ENCODE results near the gene ITPRID2.

ITPRID2 gene

GRCh38 chr2:181859803-181860202, 31.7 kb upstream of the ITPRID2 start:
- H3K27ac Mint-ChIP-seq: no peak overlapping the region
- H3K27me3 Mint-ChIP-seq (ENCODE audit: low read depth): peaks cover 22% of the 10 kb centered on the region
- no peak for DNase-seq (ENCODE audit: low spot score)
- no peak overlapping the region for H3K4me3 Mint-ChIP-seq
- no peaks in the 10 kb centered on the region for H3K9me3 Mint-ChIP-seq
- no peaks in the 10 kb centered on the region for H3K4me1 Mint-ChIP-seq (ENCODE audit: low read depth)
- no peaks in the 10 kb centered on the region for H3K36me3 Mint-ChIP-seq (ENCODE audit: low read depth)

DNA sequence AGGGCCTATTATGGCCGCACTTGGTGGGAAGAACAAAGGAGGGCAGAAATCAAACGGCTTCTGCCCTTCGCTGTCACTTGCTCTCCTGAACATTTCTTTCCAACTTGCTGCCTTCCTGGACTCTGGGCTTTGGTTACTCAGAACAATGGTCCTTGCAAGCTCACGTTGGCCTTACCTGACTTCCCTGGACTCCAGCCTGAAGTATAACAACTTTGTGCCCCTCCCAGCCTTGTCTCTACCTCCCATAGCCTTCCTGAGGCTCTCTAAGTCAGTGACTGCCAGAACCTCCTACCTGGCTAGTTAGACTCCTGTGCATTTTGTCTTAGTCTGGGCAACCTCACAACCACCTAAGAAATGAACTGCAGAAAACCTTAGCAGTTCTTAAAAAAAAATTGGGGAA, 30.2 kb upstream of the ITPRID2 start:
- Mint-ChIP-seq H3K27me3 (ENCODE audit: low read depth) (peaks cover 24% of the 10 kb centered on the region), H3K27ac (no peak overlapping the region), H3K4me1 (ENCODE audit: low read depth) (no peaks in the 10 kb centered on the region), H3K4me3 (no peak overlapping the region), H3K36me3 (ENCODE audit: low read depth) (no peaks in the 10 kb centered on the region), H3K9me3 (no peaks in the 10 kb centered on the region)
- no peak for DNase-seq (ENCODE audit: low spot score)

DNA sequence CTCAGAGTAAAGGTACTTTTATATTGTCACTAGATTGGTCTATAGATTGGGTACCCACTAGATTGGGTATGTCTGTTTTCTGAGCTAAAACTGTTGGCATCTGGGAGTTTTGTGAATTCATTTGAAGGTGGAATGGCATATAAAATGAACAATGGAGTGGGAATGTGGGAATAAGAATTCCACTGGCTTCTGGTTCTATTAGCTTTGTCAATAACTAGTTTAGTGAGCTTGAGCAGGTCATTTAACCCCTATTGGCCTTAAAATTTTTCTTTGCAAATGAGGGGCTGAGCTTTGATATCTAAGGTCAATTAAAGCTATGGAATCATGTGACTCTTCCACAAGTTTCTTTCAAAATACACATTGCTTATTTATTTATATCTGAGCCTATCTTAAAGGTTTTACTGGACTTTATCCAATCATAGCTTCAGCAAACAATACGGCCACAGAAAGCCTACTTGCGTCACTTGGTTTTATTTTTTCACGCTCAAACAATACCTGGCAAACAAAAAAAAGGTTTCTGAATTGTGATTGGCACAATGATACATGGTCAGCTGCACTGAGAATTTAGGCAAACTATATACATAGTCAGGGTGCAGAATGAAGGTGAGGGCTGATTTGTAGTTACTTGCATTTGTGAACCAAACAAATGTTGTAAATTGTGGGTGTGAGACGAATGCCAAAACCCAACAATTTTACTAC, 28.8 kb upstream of the ITPRID2 start:
- H3K36me3 Mint-ChIP-seq (ENCODE audit: low read depth): no peaks in the 10 kb centered on the region
- DNase-seq (ENCODE audit: low spot score): no peak
- H3K27me3 Mint-ChIP-seq (ENCODE audit: low read depth): peaks cover 27% of the 10 kb centered on the region
- no peaks in the 10 kb centered on the region for H3K4me1 Mint-ChIP-seq (ENCODE audit: low read depth)
- H3K4me3 Mint-ChIP-seq: no peak overlapping the region
- no peaks in the 10 kb centered on the region for H3K9me3 Mint-ChIP-seq
- H3K27ac Mint-ChIP-seq: no peak overlapping the region

- H3K4me3 Mint-ChIP-seq: no peak overlapping the region
- no peaks in the 10 kb centered on the region for H3K4me1 Mint-ChIP-seq (ENCODE audit: low read depth)
- no peak overlapping the region for H3K27ac Mint-ChIP-seq
- H3K27me3 Mint-ChIP-seq (ENCODE audit: low read depth): peaks cover 13% of the 10 kb centered on the region
- no peak for DNase-seq (ENCODE audit: low spot score)
- H3K9me3 Mint-ChIP-seq: no peaks in the 10 kb centered on the region
- no peaks in the 10 kb centered on the region for H3K36me3 Mint-ChIP-seq (ENCODE audit: low read depth)
Measured at GRCh38 chr2:181872178-181872577, 19.4 kb upstream of the ITPRID2 start.

DNA sequence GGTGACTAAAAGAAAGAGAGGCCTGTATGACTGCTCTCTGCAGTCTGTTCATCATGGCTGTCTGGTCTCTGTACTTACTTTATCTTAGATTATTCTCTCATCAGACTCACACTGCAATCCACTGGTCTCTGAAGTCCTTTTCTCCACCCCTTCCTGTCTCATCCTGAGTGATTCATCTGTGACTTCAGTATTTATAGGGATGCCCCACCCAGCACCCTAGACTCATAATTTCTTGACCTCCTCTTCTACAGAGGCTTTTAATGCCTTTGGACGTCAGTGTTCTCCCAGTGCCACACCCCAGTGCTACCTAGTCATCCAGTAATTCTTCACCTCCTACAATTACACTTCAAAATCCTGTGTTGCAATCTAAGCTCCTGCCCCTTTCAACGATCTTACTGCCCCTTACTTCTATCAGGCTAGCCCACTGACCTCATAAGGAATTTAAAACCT, 14.9 kb upstream of the ITPRID2 start:
- DNase-seq (ENCODE audit: low spot score): no peak
- Mint-ChIP-seq H3K27me3 (ENCODE audit: low read depth) (peaks cover 18% of the 10 kb centered on the region), H3K27ac (no peak overlapping the region), H3K4me3 (no peak overlapping the region), H3K36me3 (ENCODE audit: low read depth) (no peaks in the 10 kb centered on the region), H3K9me3 (no peaks in the 10 kb centered on the region), H3K4me1 (ENCODE audit: low read depth) (no peaks in the 10 kb centered on the region)

DNA sequence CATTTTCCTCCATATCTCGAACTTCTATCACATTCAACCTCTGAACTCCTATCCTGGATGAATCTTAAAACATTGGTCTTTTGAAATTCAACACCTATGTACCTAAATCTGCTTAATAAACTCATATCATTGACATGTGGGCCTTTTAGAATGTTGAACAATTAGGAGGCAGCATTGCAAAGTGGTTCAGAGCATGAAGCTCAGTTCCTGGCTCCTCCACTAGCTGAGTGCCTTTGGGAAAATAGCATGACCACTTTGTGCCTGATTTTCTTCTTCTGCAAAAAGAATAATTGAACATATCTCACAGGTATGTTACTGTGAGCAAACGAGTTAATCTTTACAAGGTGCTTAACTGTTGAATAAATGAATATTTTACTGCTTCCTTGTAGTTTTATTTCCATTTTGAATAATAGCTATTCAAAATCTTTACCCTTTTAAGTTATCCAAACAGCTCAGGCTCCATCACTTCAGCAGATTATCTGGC, 14.3 kb upstream of the ITPRID2 start:
- DNase-seq (ENCODE audit: low spot score): no peak
- no peaks in the 10 kb centered on the region for H3K36me3 Mint-ChIP-seq (ENCODE audit: low read depth)
- H3K4me3 Mint-ChIP-seq: no peak overlapping the region
- no peaks in the 10 kb centered on the region for H3K9me3 Mint-ChIP-seq
- no peak overlapping the region for H3K27ac Mint-ChIP-seq
- peaks cover 23% of the 10 kb centered on the region for H3K27me3 Mint-ChIP-seq (ENCODE audit: low read depth)
- no peaks in the 10 kb centered on the region for H3K4me1 Mint-ChIP-seq (ENCODE audit: low read depth)

DNA sequence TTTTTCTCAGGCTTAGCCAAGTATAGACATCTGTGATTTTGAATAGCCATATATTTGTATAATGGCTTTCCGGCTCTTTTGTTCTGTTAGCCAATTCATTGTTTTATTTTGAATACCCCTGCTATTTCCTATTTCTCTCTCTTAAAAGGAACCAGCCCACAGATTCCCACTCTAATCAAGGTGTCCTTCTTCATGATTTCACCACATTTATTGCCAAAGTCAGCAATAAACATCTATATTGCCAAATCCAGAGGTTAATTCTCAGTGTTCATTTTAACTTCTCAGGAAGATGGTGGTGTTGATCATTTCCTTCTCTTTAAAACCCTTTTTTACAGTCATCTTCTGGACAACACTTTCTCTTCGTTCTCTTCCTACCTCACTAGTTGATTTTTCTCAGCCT, 13.1 kb upstream of the ITPRID2 start:
- DNase-seq (ENCODE audit: low spot score): no peak
- no peaks in the 10 kb centered on the region for H3K9me3 Mint-ChIP-seq
- no peaks in the 10 kb centered on the region for H3K36me3 Mint-ChIP-seq (ENCODE audit: low read depth)
- H3K4me1 Mint-ChIP-seq (ENCODE audit: low read depth): no peaks in the 10 kb centered on the region
- no peak overlapping the region for H3K4me3 Mint-ChIP-seq
- no peak overlapping the region for H3K27ac Mint-ChIP-seq
- H3K27me3 Mint-ChIP-seq (ENCODE audit: low read depth): peaks cover 22% of the 10 kb centered on the region

DNA sequence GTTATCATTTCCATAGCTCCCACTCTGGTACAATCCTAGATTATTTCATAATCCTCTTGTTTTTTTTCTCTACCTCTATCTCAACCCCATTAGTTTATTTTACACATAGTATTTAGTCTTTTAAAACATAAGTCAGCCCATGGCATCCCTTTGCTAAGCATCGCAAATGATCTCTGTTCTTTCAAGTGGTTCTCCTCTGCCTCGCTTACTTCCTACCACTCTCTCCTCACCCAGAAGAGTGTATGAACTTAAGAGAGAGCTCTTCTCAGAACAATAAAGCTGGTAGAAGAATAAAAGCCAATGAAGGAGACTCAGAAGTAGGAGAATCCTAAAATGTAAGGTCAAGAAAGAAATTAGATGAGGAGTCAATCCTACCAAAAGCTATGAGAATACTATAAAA, 12.2 kb upstream of the ITPRID2 start:
- Mint-ChIP-seq H3K4me1 (ENCODE audit: low read depth) (no peaks in the 10 kb centered on the region), H3K36me3 (ENCODE audit: low read depth) (no peaks in the 10 kb centered on the region), H3K4me3 (no peak overlapping the region), H3K9me3 (no peaks in the 10 kb centered on the region), H3K27me3 (ENCODE audit: low read depth) (peaks cover 21% of the 10 kb centered on the region), H3K27ac (no peak overlapping the region)
- DNase-seq (ENCODE audit: low spot score): no peak

GRCh38 chr2:181882246-181883020, 9.1 kb upstream of the ITPRID2 start:
- no peaks in the 10 kb centered on the region for H3K36me3 Mint-ChIP-seq (ENCODE audit: low read depth)
- no peak overlapping the region for H3K4me3 Mint-ChIP-seq
- peaks cover 45% of the 10 kb centered on the region for H3K27me3 Mint-ChIP-seq (ENCODE audit: low read depth)
- no peaks in the 10 kb centered on the region for H3K4me1 Mint-ChIP-seq (ENCODE audit: low read depth)
- no peak overlapping the region for H3K27ac Mint-ChIP-seq
- DNase-seq (ENCODE audit: low spot score): no peak
- H3K9me3 Mint-ChIP-seq: no peaks in the 10 kb centered on the region

- no peak overlapping the region for H3K4me3 Mint-ChIP-seq
- peaks cover 61% of the 10 kb centered on the region for H3K27me3 Mint-ChIP-seq (ENCODE audit: low read depth)
- H3K36me3 Mint-ChIP-seq (ENCODE audit: low read depth): no peaks in the 10 kb centered on the region
- DNase-seq (ENCODE audit: low spot score): no peak
- no peaks in the 10 kb centered on the region for H3K9me3 Mint-ChIP-seq
- H3K4me1 Mint-ChIP-seq (ENCODE audit: low read depth): no peaks in the 10 kb centered on the region
- H3K27ac Mint-ChIP-seq: no peak overlapping the region
Measured at GRCh38 chr2:181884601-181885000, 6.9 kb upstream of the ITPRID2 start.

DNA sequence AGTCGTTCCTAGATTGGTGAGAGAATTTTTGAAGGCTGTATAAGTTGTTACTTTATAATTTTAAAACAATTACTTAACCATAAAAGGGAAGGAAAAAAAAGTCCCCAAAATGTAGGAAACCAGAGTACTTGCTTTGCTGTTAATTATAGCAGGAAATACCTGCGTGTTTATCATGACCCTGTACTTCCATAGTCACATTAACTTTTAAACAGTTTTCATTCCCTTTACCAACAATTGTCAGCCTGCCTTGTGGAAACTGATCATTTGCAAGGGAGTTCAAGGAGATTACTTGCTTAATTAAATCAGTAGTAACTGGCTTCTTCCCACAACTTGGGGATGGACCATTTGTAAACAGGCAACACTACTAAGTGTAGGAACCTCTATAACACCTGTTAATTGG, 6.4 kb upstream of the ITPRID2 start:
- Mint-ChIP-seq H3K27me3 (ENCODE audit: low read depth) (peaks cover 65% of the 10 kb centered on the region), H3K4me3 (no peak overlapping the region), H3K36me3 (ENCODE audit: low read depth) (no peaks in the 10 kb centered on the region), H3K9me3 (no peaks in the 10 kb centered on the region), H3K4me1 (ENCODE audit: low read depth) (no peaks in the 10 kb centered on the region), H3K27ac (no peak overlapping the region)
- DNase-seq (ENCODE audit: low spot score): no peak

DNA sequence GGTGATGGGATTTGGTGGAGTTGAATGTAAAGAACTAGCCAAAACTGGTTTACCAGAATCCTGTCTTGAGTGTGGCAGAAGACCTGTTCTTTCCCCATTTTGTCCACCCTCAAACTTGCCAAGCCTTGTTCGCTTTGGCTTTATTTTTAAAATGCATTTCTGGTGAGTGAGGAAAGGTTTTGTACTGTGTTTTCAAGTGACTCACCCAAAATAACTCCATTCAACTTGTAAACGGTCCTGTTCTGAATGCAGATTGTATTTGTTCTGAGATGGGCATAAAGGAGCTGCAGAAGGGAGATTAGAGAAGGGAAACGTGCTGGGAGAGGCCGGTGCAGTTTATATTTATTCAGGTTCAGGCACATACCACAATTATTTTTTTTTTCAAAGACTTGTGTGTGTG, 5.3 kb upstream of the ITPRID2 start:
- no peak overlapping the region for H3K27ac Mint-ChIP-seq
- peaks cover 3% of the 10 kb centered on the region for H3K4me1 Mint-ChIP-seq (ENCODE audit: low read depth)
- H3K9me3 Mint-ChIP-seq: no peaks in the 10 kb centered on the region
- DNase-seq (ENCODE audit: low spot score): no peak
- peaks cover 66% of the 10 kb centered on the region for H3K27me3 Mint-ChIP-seq (ENCODE audit: low read depth)
- no peak overlapping the region for H3K4me3 Mint-ChIP-seq
- no peaks in the 10 kb centered on the region for H3K36me3 Mint-ChIP-seq (ENCODE audit: low read depth)

DNA sequence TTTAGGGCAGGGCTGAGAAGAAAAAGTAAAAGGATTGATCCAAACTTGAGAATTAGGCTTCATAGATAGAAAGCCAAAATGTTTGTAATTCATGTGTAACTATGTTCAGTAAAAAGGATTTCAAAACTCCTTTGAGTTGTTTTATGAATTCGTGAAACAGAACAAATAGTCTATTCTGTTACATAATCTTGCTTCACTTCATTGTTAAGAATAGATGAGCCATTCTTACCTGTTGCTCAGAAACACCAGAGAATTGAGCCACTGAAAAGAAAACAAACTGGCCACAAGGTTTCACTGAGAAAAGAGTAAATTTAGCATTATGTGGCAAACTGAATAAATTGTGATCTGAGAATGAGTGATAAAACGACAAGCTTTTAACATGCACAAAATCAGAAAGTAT, 4.5 kb upstream of the ITPRID2 start:
- Mint-ChIP-seq H3K36me3 (ENCODE audit: low read depth) (no peaks in the 10 kb centered on the region), H3K4me1 (ENCODE audit: low read depth) (peaks cover 4% of the 10 kb centered on the region), H3K9me3 (no peaks in the 10 kb centered on the region), H3K4me3 (no peak overlapping the region), H3K27me3 (ENCODE audit: low read depth) (peaks cover 61% of the 10 kb centered on the region), H3K27ac (no peak overlapping the region)
- no peak for DNase-seq (ENCODE audit: low spot score)

DNA sequence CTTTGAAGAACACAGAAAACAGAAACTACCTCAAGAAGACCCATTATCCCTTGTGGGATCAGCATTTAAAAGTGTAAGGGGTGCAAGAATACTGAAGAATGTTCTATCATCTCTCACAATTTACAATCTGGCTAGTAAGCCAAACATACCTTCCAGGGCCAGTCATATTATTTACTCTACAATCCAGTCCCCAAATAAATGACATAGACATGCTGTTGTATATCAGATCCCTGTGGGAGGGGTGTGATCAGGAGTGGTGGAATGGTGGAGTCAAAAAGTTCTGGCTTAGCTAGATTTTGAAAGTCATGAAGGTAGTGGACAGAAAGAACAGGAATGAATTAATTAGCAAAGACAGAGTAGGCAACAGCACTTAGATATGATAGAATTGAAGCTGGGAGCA, 1.8 kb upstream of the ITPRID2 start:
- Mint-ChIP-seq H3K4me3 (no peak overlapping the region), H3K9me3 (no peaks in the 10 kb centered on the region), H3K36me3 (ENCODE audit: low read depth) (peaks cover 18% of the 10 kb centered on the region), H3K4me1 (ENCODE audit: low read depth) (peaks cover 24% of the 10 kb centered on the region), H3K27me3 (ENCODE audit: low read depth) (peaks cover 45% of the 10 kb centered on the region), H3K27ac (no peak overlapping the region)
- no peak for DNase-seq (ENCODE audit: low spot score)

Measured in T-helper 2 cell treated with Interferon-gamma antibody and Interleukin-4, amounts not matched to agents 5 μg/mL and 100 μg/mL, for 36 hours (primary cell).